Nucleus accumbens (tissue), 56 donors: ENCODE data around the gene DPYSL3.

Experiments used
- DNase-seq, 56 donors: peaks; one replicate each; lab custom pipeline; 2025; lab: John Stamatoyannopoulos, UW

The DPYSL3 gene

GRCh38 chr5:147517383-147517782, 7.5 kb upstream of the DPYSL3 start:
- no peak for DNase-seq

- no peak for DNase-seq
Measured at GRCh38 chr5:147515269-147515668, 5.4 kb upstream of the DPYSL3 start.

- no peak for DNase-seq
Measured at GRCh38 chr5:147512659-147513379, 3.0 kb upstream of the DPYSL3 start.

GRCh38 chr5:147510885-147511284, 1.0 kb upstream of the DPYSL3 start:
- no peak for DNase-seq

- peak in 11 of 56 donors; percentile 1 to 41 (median 19) for DNase-seq
Measured at GRCh38 chr5:147509041-147509709, 693 bp downstream of the DPYSL3 start.

- DNase-seq = no peak
Measured at GRCh38 chr5:147508711-147509040, 1.2 kb downstream of the DPYSL3 start.

- no peak for DNase-seq
Measured at GRCh38 chr5:147507480-147508126, 2.3 kb downstream of the DPYSL3 start.

GRCh38 chr5:147504535-147504934, 5.3 kb downstream of the DPYSL3 start:
- DNase-seq = no peak

GRCh38 chr5:147504011-147504410, 5.9 kb downstream of the DPYSL3 start:
- no peak for DNase-seq

GRCh38 chr5:147490989-147491388, 18.9 kb downstream of the DPYSL3 start:
- no peak for DNase-seq

- no peak for DNase-seq
Measured at GRCh38 chr5:147487031-147487750, 22.7 kb downstream of the DPYSL3 start.

GRCh38 chr5:147485814-147486213, 24.1 kb downstream of the DPYSL3 start:
- DNase-seq = no peak

GRCh38 chr5:147485046-147485445, 24.8 kb downstream of the DPYSL3 start:
- no peak for DNase-seq

- DNase-seq = no peak
Measured at GRCh38 chr5:147484708-147485020, 25.2 kb downstream of the DPYSL3 start.

GRCh38 chr5:147483961-147484707, 25.7 kb downstream of the DPYSL3 start:
- peak in 17 of 56 donors; percentile 1 to 41 (median 17) for DNase-seq

- no peak for DNase-seq
Measured at GRCh38 chr5:147483188-147483790, 26.6 kb downstream of the DPYSL3 start.

- DNase-seq = no peak
Measured at GRCh38 chr5:147482706-147483180, 27.1 kb downstream of the DPYSL3 start.

GRCh38 chr5:147481874-147482705, 27.8 kb downstream of the DPYSL3 start:
- DNase-seq = no peak

GRCh38 chr5:147481376-147481775, 28.5 kb downstream of the DPYSL3 start:
- no peak for DNase-seq
